ENCODE results near the gene SH2B3. TPM values are rescaled to one million over a fixed set of nuclear protein-coding genes. Genes with fewer than 3 reads are reported as not detected.

Gene SH2B3
- total RNA-seq, 4 donors from 2014 or later = 14.1 to 36.5 (median 25.6) TPM

DNA sequence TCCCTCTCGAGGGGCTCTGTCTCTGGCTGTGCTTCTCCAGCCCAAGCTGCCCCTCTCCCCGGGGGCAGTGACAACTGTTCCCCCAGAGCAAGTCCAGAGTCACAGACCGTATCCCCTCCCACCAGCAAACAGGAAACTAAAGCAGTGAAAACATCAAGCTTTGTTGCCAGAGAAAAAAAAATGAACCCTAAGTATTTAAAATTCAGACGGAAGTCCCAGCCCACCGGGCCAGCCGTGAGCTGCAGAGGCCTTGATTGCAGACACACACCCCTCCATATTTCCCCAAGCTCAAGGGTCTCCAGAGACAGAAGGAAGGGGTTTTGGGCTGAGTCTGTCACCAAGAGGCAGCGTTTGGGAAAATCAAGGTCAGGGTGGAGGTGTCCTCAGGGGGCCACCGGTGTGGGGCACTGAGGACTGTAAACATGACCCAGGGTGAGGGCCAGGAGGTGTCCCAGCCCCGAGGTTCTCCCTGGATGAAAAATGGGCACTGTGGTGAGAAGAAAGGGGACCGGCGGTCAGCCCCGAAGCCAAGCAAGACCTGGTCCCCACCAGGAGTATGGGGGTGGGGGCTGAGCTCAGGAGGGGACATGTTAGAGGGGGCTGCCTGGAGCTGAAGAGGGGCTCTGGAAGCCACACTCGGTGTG lies 44.5 kb upstream of the SH2B3 start:
- no peaks in the 10 kb centered on the region for H3K27me3 ChIP-seq
- no peak overlapping the region for H3K4me3 ChIP-seq (replicated peaks in 1 of 3)
- peak overlapping the region in 1 of 3 donors; percentile 38 for H3K27ac ChIP-seq
- no peak for TF ChIP-seq POLR2A (IDR thresholded peaks at IDR 0.05)
- TF ChIP-seq, protein P1, sequence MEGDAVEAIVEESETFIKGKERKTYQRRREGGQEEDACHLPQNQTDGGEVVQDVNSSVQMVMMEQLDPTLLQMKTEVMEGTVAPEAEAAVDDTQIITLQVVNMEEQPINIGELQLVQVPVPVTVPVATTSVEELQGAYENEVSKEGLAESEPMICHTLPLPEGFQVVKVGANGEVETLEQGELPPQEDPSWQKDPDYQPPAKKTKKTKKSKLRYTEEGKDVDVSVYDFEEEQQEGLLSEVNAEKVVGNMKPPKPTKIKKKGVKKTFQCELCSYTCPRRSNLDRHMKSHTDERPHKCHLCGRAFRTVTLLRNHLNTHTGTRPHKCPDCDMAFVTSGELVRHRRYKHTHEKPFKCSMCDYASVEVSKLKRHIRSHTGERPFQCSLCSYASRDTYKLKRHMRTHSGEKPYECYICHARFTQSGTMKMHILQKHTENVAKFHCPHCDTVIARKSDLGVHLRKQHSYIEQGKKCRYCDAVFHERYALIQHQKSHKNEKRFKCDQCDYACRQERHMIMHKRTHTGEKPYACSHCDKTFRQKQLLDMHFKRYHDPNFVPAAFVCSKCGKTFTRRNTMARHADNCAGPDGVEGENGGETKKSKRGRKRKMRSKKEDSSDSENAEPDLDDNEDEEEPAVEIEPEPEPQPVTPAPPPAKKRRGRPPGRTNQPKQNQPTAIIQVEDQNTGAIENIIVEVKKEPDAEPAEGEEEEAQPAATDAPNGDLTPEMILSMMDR (IDR thresholded peaks at IDR 0.05) = no peak
- H3K9me3 ChIP-seq = no peaks in the 10 kb centered on the region
- intact Hi-C loops (cut with DNase I) = no loop called here
- no peak for DNase-seq
- WGBS, 2 donors = 47 to 49% methylated on average over 12 to 13 of the region's 13 CpGs
- peaks cover 0 to 6% of the 10 kb centered on the region in 2 donors for H3K36me3 ChIP-seq
- peaks cover 0 to 5% of the 10 kb centered on the region in 2 donors for H3K4me1 ChIP-seq

GRCh38 chr12:111361717-111362576 lies 43.8 kb upstream of the SH2B3 start:
- Histone ChIP-seq H3K27ac (peak overlapping the region in 2 of 3 donors; percentile 43 to 56), H3K27me3 (no peaks in the 10 kb centered on the region), H3K9me3 (no peaks in the 10 kb centered on the region), H3K4me3 (replicated peaks in 1 of 3) (no peak overlapping the region), H3K36me3 (peaks cover 0 to 6% of the 10 kb centered on the region in 2 donors), H3K4me1 (peaks cover 0 to 5% of the 10 kb centered on the region in 2 donors)
- 39 to 49% methylated on average over 5 to 13 of the region's 18 CpGs for WGBS, 2 donors
- intact Hi-C loops (cut with DNase I) = no loop called here
- peak; percentile 80 to 81 for DNase-seq
- TF ChIP-seq POLR2A (IDR thresholded peaks at IDR 0.05) = no peak
- TF ChIP-seq, protein P1 (IDR thresholded peaks at IDR 0.05) = no peak

GRCh38 chr12:111362687-111363475 lies 42.8 kb upstream of the SH2B3 start:
- H3K4me1 ChIP-seq = peaks cover 8 to 10% of the 10 kb centered on the region in 2 donors
- no peak overlapping the region for H3K4me3 ChIP-seq (replicated peaks in 1 of 3)
- intact Hi-C loops (cut with DNase I) = no loop called here
- peak overlapping the region in 2 of 3 donors; percentile 43 to 56 for H3K27ac ChIP-seq
- peaks cover 0 to 6% of the 10 kb centered on the region in 2 donors for H3K36me3 ChIP-seq
- H3K27me3 ChIP-seq = no peaks in the 10 kb centered on the region
- H3K9me3 ChIP-seq = no peaks in the 10 kb centered on the region
- WGBS, 2 donors = 95 to 98% methylated on average over 16 to 23 of the region's 59 CpGs
- TF ChIP-seq POLR2A (IDR thresholded peaks at IDR 0.05) = no peak
- DNase-seq = no peak

- TF ChIP-seq, protein P1 (IDR thresholded peaks at IDR 0.05) = no peak
- TF ChIP-seq POLR2A (IDR thresholded peaks at IDR 0.05) = no peak
- 86 to 97% methylated on average over 3 of the region's 3 CpGs for WGBS, 2 donors
- intact Hi-C loops (cut with DNase I) = no loop called here
- Histone ChIP-seq H3K36me3 (peaks cover 0 to 6% of the 10 kb centered on the region in 2 donors), H3K9me3 (no peaks in the 10 kb centered on the region), H3K27me3 (no peaks in the 10 kb centered on the region), H3K4me3 (replicated peaks in 1 of 3) (no peak overlapping the region), H3K27ac (no peak overlapping the region), H3K4me1 (peaks cover 13% of the 10 kb centered on the region in 2 donors)
- DNase-seq = no peak
Measured at GRCh38 chr12:111363578-111363977, 42.1 kb upstream of the SH2B3 start.

DNA sequence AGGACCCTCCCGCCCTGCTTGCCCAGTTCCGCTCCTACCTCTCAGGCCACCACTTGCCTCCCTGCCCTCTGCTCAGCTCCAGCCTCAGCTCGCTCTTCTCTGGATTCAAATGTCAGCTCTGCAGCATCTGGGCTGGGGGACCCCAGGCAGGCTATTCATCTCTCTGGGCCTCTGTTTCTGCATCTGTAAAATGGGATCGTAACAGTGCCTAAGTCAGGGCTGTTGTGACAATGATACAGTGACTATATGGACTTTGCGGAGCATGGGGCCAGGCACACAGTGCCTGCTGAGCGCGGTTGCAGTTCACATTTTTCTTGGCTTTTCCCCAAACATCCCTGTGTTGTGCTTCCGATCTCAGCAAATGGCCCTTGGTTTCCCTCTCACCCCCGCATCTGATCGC lies 39.6 kb upstream of the SH2B3 start:
- WGBS, 2 donors = 97 to 98% methylated on average over 10 of the region's 10 CpGs
- Histone ChIP-seq H3K4me3 (replicated peaks in 1 of 3) (no peak overlapping the region), H3K27ac (no peak overlapping the region), H3K27me3 (no peaks in the 10 kb centered on the region), H3K4me1 (peaks cover 13% of the 10 kb centered on the region in 2 donors), H3K9me3 (no peaks in the 10 kb centered on the region), H3K36me3 (peaks cover 0 to 6% of the 10 kb centered on the region in 2 donors)
- DNase-seq = no peak
- TF ChIP-seq, protein P1 (IDR thresholded peaks at IDR 0.05) = no peak
- no peak for TF ChIP-seq POLR2A (IDR thresholded peaks at IDR 0.05)
- intact Hi-C loops (cut with DNase I) = no loop called here

All from thyroid gland (tissue), 4 donors.